Stomach (tissue), 4 donors: ENCODE measurements around the gene S100A2.

ENCODE experiments used
- CTCF ChIP-seq, 7 experiments: fragments of 450-650 bp in 4 of 7; fragments of 200-600 bp in 3 of 7; sonication (generic) in 3 of 7; IDR thresholded peaks; one replicate each; pipeline ENCODE4 v1.5.1; 2016 to 2019; ENCODE audit warnings: antibody characterized with exemption in 7 of 7, control low read depth in 2 of 7, mild to moderate bottlenecking in 1 of 7
- POLR2A ChIP-seq, 4 donors: fragments of 450-650 bp; IDR thresholded peaks; one replicate each; pipeline ENCODE4 v1.6.1; 2016; ENCODE audit warnings: antibody characterized with exemption in 4 of 4, control low read depth in 2 of 4, mild to moderate bottlenecking in 1 of 4, moderate library complexity in 1 of 4

- TF ChIP-seq CTCF (IDR thresholded peaks at IDR 0.05) (no peak), POLR2A (IDR thresholded peaks at IDR 0.05) (no peak)
These were observed 34.0 kb downstream of the S100A2 start for GRCh38 chr1:153531638-153532037.
